ENCODE measurements around the gene ABITRAM.
"Not testable (repeated sequence)": the region's sequence is repeated elsewhere in the genome, so short reads cannot be mapped to it uniquely, and the experiment has no call there.

The ABITRAM gene

DNA sequence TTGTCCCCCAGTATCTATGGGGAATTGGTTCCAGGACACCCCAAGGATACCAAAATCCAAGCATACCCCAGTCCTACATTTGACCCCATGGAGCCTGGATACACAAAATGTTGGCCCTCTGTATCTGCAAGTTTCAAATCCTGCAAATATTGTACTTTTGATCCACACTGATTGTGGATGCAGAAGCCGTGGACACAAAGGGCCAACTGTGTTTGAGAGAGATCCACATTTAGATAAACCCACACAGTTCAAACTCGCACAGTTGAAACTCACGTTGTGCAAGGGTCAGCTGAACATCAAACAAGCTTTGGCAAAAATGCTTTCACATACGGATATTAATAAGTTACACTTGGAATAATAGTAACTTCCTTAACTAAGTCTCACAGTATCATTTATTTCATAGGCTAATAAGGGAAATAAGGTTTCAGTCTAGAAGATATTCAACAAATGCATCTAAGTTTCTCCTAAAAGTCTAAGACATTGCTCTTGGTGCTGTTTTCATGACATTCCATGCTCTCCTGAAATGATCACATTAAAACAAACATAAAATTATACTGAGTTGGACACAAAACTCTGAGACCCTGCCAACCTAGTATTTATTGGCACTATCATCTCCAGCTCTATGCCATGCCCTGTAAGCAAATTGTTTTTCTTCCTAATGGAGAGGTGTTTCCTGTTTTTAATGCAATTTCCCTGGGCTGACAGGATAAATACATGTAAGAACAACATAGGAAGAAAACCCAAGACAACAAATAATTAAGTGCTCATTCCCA is 39.8 kb upstream of the ABITRAM start:
- H3K9me3 ChIP-seq (ENCODE audit: control insufficient read depth, low read length), result no peaks in the 10 kb centered on the region
- no peaks in the 10 kb centered on the region for H3K79me2 ChIP-seq
- H3K9ac ChIP-seq, result no peak overlapping the region
- no peak overlapping the region for H2AFZ ChIP-seq
- no peak overlapping the region for H3K4me3 ChIP-seq (ENCODE audit: low read depth, low read length)
- no peak overlapping the region for H3K4me2 ChIP-seq (ENCODE audit: low read length)
- no peaks in the 10 kb centered on the region for H3K27me3 ChIP-seq (ENCODE audit: control insufficient read depth, insufficient read depth, low read length)
- H3K4me1 ChIP-seq, result no peaks in the 10 kb centered on the region
- H3K27ac ChIP-seq, result no peak overlapping the region
- TF ChIP-seq, protein P1, sequence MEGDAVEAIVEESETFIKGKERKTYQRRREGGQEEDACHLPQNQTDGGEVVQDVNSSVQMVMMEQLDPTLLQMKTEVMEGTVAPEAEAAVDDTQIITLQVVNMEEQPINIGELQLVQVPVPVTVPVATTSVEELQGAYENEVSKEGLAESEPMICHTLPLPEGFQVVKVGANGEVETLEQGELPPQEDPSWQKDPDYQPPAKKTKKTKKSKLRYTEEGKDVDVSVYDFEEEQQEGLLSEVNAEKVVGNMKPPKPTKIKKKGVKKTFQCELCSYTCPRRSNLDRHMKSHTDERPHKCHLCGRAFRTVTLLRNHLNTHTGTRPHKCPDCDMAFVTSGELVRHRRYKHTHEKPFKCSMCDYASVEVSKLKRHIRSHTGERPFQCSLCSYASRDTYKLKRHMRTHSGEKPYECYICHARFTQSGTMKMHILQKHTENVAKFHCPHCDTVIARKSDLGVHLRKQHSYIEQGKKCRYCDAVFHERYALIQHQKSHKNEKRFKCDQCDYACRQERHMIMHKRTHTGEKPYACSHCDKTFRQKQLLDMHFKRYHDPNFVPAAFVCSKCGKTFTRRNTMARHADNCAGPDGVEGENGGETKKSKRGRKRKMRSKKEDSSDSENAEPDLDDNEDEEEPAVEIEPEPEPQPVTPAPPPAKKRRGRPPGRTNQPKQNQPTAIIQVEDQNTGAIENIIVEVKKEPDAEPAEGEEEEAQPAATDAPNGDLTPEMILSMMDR (IDR thresholded peaks at IDR 0.05), result no peak
- H3K36me3 ChIP-seq (ENCODE audit: control insufficient read depth, insufficient read depth, low read length), result no peaks in the 10 kb centered on the region

DNA sequence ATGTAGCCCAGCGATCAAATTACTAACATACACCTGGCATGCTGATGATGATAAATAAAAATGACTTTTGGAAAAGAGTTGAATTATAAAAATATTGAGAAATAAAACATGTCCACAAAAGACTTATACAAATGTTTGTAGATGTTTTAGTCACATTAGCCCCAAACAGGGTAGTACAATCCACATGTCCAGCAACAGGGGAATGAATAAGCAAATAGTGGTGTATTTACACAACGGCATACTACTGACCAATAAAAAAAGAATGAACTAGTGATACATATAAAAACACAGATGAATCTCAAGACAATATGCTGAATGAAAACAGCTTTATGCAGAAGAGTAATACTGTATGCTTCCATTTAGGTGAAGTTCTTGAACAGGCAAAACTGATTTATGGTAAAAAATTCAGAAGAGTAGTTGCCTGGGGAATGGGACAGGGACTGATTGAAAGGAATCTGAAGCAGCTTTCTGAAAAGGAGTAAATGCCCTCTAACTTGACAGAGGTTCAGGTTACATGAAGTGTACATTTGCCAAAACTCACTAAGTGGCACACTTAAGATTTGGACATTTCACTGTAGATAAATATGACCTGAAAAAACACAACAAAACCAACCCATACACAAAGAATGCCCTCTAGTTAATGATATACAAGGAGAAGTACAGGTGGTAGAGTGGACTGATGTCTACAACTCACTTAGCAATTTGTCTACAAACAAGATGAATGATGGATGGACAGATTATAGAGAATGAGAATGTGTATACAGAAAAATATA is 36.7 kb upstream of the ABITRAM start:
- Histone ChIP-seq H3K27ac (no peak overlapping the region), H3K36me3 (ENCODE audit: control insufficient read depth, insufficient read depth, low read length) (no peaks in the 10 kb centered on the region), H2AFZ (no peak overlapping the region), H3K79me2 (no peaks in the 10 kb centered on the region), H3K9ac (no peak overlapping the region), H3K4me1 (no peaks in the 10 kb centered on the region), H3K9me3 (ENCODE audit: control insufficient read depth, low read length) (no peaks in the 10 kb centered on the region), H3K4me3 (ENCODE audit: low read depth, low read length) (no peak overlapping the region), H3K27me3 (ENCODE audit: control insufficient read depth, insufficient read depth, low read length) (no peaks in the 10 kb centered on the region), H3K4me2 (ENCODE audit: low read length) (no peak overlapping the region)
- TF ChIP-seq, protein P1 (IDR thresholded peaks at IDR 0.05), result no peak

DNA sequence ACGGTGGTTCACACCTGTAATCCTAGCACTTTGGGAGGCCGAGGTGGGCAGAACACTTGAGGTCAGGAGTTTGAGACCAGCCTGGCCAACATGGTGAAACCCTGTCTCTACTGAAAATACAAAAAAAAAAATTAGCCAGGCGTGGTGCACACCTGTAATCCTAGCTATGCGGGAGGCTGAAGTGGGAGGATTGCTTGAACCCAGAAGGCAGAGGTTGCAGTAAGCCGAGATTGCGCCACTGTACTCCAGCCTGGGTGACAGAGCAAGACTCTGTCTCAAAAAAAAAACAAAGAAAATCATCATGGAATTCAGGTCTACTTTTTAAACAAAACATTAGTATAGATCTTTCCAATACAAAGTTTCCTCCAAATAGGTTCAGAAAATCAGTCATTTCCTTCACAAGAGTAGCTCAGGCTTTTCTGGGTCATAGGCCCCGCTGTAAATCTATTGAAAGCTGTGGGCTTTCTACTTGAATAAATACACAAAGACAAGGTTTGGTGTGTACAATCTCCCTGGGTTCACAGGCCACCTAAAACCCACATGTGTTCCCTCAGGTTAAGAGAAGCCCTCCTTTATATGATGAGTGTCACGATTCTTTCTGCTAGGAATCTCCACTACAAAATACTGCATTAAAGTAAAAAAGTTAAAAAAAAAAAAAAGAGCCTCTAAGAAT is 35.0 kb upstream of the ABITRAM start:
- not testable (repeated sequence) for H3K79me2 ChIP-seq; H3K36me3 ChIP-seq (ENCODE audit: control insufficient read depth, insufficient read depth, low read length); H3K4me3 ChIP-seq (ENCODE audit: low read depth, low read length); H3K9me3 ChIP-seq (ENCODE audit: control insufficient read depth, low read length); H3K27me3 ChIP-seq (ENCODE audit: control insufficient read depth, insufficient read depth, low read length); H2AFZ ChIP-seq; H3K9ac ChIP-seq; H3K27ac ChIP-seq; H3K4me1 ChIP-seq; H3K4me2 ChIP-seq (ENCODE audit: low read length)

DNA sequence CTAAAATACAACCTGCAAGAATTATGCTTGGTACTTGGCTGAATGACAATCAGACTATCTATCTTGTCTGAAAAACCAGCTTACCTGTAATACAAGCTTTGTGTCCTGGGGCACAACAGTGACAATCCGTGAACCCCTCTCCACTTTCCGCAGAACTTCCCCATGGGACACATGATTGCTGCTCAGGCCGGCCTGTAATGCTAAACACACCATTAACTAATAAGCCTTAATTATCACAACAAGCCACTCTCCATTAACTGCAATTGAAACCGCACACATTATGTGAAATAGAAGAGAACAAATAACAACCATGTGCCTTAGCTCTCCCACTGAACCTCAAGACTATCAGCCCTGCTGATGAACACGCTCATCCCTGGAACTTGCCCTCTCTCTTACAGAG is 34.0 kb upstream of the ABITRAM start:
- Histone ChIP-seq H3K4me1 (no peaks in the 10 kb centered on the region), H2AFZ (no peak overlapping the region), H3K9ac (no peak overlapping the region), H3K36me3 (ENCODE audit: control insufficient read depth, insufficient read depth, low read length) (no peaks in the 10 kb centered on the region), H3K9me3 (ENCODE audit: control insufficient read depth, low read length) (no peaks in the 10 kb centered on the region), H3K79me2 (no peaks in the 10 kb centered on the region), H3K4me2 (ENCODE audit: low read length) (no peak overlapping the region), H3K27ac (no peak overlapping the region), H3K4me3 (ENCODE audit: low read depth, low read length) (no peak overlapping the region), H3K27me3 (ENCODE audit: control insufficient read depth, insufficient read depth, low read length) (no peaks in the 10 kb centered on the region)
- TF ChIP-seq, protein P1 (IDR thresholded peaks at IDR 0.05), result no peak

DNA sequence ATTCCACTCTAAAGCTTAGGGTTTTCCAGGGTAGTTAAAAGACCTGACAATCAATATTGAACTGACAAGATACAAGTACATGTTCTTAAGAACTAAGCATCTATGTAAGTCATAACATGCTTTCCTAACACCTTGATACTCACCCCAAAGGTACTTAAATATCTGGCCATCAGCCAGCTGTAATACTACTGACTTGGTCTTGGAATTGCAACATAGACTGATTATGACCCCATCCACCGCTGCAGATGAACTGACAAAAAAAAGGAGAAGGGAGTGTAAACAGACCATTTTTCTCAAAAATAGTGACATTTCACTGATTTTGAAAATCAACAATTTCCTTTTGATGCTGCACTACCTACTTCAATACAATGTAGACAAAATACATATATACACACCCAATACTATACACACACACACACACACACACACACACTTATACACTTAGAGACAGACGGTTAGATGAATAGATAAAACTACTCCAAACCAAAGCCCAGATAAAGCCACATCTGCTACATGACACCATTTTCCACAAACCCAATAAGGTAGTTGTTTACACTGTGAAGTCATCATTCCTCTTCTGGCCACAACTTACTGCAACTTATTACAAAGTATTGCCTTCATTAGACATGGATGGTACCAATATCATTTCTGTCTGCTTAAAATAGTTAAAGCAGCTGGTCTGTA is 30.6 kb upstream of the ABITRAM start:
- Histone ChIP-seq H3K36me3 (ENCODE audit: control insufficient read depth, insufficient read depth, low read length) (no peaks in the 10 kb centered on the region), H3K4me2 (ENCODE audit: low read length) (no peak overlapping the region), H3K9ac (no peak overlapping the region), H3K4me3 (ENCODE audit: low read depth, low read length) (no peak overlapping the region), H3K27ac (no peak overlapping the region), H3K4me1 (no peaks in the 10 kb centered on the region), H3K9me3 (ENCODE audit: control insufficient read depth, low read length) (no peaks in the 10 kb centered on the region), H3K27me3 (ENCODE audit: control insufficient read depth, insufficient read depth, low read length) (no peaks in the 10 kb centered on the region), H2AFZ (no peak overlapping the region), H3K79me2 (no peaks in the 10 kb centered on the region)
- TF ChIP-seq, protein P1 (IDR thresholded peaks at IDR 0.05), result no peak
